GM18867 (cell line): ENCODE measurements around the gene MOB4.
"Not testable (repeated sequence)": the region's sequence is repeated elsewhere in the genome, so short reads cannot be mapped to it uniquely, and the experiment has no call there.

ENCODE experiments used
- ATAC-seq: cut with Tn5 transposase; IDR thresholded peaks from one replicate; pipeline ENCODE4 v1.9.1; 2021; ENCODE audit warnings: mild to moderate bottlenecking, moderate library complexity; ENCODE audit not compliant: unreplicated experiment

MOB4 gene

GRCh38 chr2:197513915-197514314 is 2.0 kb upstream of the MOB4 start:
- ATAC-seq: no peak

GRCh38 chr2:197514754-197515153 is 1.1 kb upstream of the MOB4 start:
- ATAC-seq: no peak

DNA sequence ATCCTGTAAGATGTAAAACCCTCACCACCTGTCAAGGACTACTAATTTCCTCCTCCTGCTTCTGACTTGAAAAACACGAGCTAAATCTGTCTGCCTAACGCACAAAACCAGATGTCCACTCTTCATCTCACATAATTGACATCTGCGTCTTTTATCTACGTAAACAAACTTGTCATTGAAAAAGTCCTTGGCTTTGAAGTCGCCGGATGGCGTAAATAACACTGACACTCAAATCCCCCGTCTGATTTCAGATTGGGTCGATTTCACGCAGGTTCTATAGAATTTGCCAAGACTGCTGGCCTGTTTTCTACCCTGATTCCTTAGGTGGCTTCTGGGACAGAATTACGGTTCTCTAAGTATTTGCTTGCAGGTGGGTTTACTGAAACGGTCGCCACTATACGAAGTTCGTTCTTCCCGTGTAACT is 539 bp upstream of the MOB4 start:
- peak; percentile 3 for ATAC-seq

DNA sequence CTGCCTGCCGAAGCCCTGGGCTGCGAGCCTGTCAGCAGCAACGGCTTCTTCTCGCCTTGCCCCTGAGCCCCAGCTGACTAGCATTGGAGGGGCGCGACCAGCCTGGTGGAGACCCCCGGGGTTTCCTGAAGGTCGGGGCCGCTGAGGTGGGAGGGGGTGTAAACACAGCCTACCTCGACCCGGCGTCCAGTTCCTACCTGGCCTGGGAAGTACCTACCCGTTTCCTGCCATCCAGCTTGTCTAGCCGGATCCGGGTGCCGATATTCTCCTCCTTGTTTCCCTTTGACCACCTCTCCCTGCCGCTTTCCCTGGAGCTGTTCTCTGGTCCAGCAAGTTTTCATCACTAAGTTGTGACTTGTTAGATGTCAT is 511 bp downstream of the MOB4 start:
- peak; percentile 6 for ATAC-seq

GRCh38 chr2:197517150-197517549 is 1.3 kb downstream of the MOB4 start:
- no peak for ATAC-seq

- no peak for ATAC-seq
Observed at GRCh38 chr2:197538412-197538811, 22.5 kb downstream of the MOB4 start.

DNA sequence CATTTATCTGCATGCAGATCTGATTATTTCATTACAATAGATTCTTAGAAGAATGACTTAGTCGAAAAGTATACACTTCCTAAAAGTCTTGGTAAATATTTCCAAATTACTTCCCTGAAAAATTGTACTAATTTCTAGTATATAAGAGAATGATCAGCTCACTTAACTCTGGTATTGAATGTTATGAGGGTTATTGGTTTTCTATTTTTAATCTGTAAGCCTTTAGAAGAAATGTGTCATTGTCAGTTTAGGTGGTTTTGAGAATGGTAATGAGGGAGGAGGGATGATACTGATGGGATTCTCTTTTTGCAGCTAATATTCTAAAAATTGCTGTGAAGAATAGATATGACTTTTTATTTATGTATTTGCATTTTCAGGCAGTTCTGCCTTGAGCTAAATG is 23.9 kb downstream of the MOB4 start:
- no peak for ATAC-seq

DNA sequence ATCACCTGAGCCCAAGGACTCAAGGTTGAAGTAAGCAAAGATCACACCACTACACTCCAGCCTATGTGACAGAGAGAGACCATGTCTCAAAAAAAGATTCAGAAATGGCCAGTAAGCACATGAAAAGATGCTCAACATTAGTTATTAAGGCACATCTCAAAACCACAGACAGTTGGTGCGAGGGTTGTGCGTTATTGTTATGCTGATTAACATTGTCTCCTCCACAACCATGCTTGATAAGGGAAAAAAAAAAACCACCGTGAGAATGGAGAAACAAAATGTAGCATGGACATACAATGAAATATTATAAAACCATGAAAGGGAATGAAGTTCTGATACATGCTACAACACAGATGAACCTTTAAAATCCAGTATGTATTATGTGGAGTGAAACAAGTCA is 27.3 kb downstream of the MOB4 start:
- ATAC-seq: no peak

DNA sequence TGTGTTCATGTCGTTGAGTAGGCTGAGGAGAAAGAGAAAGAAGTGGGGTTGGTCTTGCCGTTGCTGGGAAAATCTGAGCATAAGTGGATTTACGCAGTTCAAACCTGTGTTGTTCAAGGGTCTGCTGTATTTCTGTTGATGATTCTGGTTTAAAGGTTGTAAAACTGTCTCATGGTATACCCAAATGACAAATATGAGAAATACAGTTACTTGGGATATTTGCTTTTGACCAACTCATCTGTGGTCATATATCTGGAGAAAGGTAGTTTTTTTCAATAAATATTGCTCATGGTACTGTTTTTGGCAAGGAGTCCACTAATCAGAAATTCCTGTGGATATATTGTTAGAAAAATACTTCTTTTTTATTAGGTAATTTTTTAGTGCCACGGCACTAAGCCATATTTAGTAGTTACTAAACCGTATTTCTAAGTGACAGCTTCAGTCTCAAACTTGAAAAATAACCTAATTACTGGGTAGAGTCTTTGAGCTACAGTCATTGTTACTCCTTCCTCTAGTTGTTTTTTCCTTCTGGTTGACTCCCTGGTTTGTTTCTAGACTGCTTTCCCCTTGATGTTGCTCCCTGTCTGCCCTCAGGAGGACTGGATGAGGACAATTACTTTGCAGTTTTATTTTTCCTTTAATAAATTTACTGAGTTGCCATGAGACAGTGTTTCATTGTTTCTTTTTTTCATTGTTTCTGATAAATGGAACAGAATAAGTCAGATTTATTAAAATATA is 31.5 kb downstream of the MOB4 start:
- no peak for ATAC-seq

DNA sequence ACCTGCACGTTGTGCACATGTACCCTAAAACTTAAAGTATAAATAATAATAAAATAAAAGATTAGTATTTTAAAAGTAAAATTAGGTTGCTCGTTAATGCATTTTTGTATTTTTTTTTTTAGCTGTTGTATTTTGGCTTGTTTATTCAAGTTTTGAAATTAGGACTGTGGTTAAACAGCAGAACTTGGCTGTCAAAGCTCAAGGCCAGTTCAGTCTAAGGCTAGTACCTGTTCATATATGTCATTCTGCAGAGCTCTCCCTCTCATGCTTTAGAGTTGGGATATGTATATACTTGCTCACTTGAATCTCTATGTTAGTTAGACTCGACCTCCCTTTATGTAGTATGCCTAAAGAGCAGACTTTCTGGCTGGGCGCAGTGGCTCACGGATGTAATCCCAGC is 32.7 kb downstream of the MOB4 start:
- ATAC-seq: no peak

GRCh38 chr2:197551260-197551659 is 35.4 kb downstream of the MOB4 start:
- ATAC-seq: not testable (repeated sequence)

GRCh38 chr2:197555467-197555866 is 39.6 kb downstream of the MOB4 start:
- no peak for ATAC-seq

GRCh38 chr2:197556456-197556855 is 40.6 kb downstream of the MOB4 start:
- no peak for ATAC-seq

GRCh38 chr2:197558393-197558792 is 42.5 kb downstream of the MOB4 start:
- no peak for ATAC-seq

GRCh38 chr2:197559681-197560080 is 43.8 kb downstream of the MOB4 start:
- ATAC-seq: no peak

- ATAC-seq: no peak
Observed at GRCh38 chr2:197560146-197560665, 44.3 kb downstream of the MOB4 start.

DNA sequence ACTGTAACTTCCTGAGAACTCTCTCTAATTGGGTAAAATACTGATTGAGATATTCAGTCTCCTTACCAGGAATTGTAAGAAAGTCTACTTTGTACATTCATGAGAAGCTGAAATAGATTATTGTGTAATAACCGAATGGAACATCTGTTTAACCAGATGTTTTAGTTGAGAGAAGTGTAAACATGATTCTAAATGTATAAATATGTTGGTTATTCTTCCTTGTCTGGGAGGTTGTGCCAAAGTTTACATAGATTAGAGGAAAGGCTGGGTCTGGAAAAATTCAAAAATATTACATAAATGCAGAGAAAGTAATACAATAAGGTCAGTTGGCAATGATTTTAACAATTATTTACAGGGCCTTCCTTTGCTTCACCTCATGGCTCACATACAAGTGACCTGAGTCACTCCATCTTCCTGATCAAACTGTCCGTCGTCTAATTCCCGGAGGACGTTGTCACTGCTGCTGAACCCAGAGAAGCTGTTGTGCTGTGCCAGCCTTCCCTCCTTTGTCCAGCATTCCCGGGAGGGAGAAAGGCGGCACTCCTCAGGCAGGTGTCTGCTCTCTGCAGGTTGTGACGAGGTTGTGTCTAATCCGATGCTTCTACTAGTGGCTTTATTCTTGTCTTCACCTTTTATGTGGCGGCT is 55.9 kb downstream of the MOB4 start:
- ATAC-seq: no peak

DNA sequence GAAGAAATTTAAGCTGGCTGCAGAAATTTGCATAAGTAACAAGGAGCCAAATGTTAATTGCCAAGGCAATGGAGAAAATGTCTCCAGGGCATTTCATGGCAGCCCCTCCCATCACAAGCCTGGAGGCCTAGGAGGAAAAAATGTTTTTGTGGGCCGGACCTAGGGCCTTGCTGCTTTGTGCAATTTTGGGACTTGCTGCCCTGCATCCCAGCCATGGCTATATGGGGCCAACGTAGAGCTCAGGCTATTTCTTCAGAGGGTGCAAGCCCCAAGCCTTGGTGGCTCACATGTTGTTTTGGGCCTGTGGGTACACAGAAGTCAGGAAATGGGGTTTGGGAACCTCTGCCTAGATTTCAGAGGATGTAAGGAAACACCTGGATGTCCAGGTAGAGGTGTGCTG is 57.7 kb downstream of the MOB4 start:
- no peak for ATAC-seq

- no peak for ATAC-seq
Observed at GRCh38 chr2:197575987-197576386, 60.1 kb downstream of the MOB4 start.

- no peak for ATAC-seq
Observed at GRCh38 chr2:197576631-197577030, 60.8 kb downstream of the MOB4 start.

- ATAC-seq: no peak
Observed at GRCh38 chr2:197577446-197577845, 61.6 kb downstream of the MOB4 start.

DNA sequence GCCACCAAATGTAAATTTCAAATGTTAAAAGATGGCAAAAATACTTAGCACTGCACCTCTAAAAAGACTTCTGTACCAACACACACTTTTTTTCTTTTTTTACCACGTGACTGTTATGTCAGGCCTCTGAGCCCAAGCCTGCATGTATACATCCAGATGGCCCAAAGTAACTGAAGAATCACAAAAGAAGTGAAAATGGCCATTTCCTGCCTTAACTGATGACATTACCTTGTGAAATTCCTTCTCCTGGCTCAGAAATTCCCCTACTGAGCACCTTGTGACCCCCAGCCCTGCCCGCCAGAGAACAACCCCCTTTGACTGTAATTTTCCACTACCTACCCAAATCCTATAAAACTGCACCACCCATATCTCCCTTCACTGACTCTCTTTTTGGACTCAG is 62.4 kb downstream of the MOB4 start:
- not testable (repeated sequence) for ATAC-seq
